ENCODE data around the gene CCDC188.

DNA sequence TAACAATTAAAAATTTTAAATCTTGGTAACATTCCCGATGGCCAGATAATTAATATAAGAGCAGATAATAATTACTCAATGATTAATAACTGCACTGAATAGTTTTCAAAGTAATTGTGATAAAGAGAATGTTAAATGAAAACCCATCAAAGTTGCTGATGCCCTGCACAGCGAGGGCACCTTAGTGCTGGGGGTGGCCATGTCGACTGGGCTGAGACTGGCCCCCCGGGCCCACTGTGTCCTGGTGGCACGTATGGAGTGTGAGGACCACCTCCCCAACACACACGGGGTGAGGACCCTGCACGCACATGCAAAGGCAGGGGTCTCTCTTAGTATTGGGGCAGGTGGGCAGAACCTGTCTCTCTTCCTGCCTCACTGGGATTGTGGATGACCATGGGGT is 15.1 kb upstream of the CCDC188 start:
- TF ChIP-seq, protein P1, sequence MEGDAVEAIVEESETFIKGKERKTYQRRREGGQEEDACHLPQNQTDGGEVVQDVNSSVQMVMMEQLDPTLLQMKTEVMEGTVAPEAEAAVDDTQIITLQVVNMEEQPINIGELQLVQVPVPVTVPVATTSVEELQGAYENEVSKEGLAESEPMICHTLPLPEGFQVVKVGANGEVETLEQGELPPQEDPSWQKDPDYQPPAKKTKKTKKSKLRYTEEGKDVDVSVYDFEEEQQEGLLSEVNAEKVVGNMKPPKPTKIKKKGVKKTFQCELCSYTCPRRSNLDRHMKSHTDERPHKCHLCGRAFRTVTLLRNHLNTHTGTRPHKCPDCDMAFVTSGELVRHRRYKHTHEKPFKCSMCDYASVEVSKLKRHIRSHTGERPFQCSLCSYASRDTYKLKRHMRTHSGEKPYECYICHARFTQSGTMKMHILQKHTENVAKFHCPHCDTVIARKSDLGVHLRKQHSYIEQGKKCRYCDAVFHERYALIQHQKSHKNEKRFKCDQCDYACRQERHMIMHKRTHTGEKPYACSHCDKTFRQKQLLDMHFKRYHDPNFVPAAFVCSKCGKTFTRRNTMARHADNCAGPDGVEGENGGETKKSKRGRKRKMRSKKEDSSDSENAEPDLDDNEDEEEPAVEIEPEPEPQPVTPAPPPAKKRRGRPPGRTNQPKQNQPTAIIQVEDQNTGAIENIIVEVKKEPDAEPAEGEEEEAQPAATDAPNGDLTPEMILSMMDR (IDR thresholded peaks at IDR 0.05), result no peak
- TF ChIP-seq POLR2AphosphoS5 (IDR thresholded peaks at IDR 0.05), result no peak
- TF ChIP-seq EP300 (IDR thresholded peaks at IDR 0.05), result no peak
